PC-9 (cell line): Measurements from ENCODE around the gene CDK5RAP2.

Experiments
- CTCF ChIP-seq: fragments of 200-600 bp; sonication (generic); conservative IDR thresholded peaks from 2 replicates; pipeline ENCODE4 v1.6.1; 2017; ENCODE audit warnings: mixed run types, antibody characterized with exemption, mild to moderate bottlenecking, moderate library complexity
- EZH2 ChIP-seq: fragments of 200-600 bp; sonication (generic); IDR thresholded peaks from 2 replicates; pipeline ENCODE4 v1.8.0; 2017; ENCODE audit warnings: antibody characterized with exemption, low read depth

GRCh38 chr9:120522558-120522957 is 57.4 kb downstream of the CDK5RAP2 start:
- TF ChIP-seq CTCF (no peak), EZH2 (no peak)
